OCI-LY1 (cell line): ENCODE measurements around the gene RPL9.
"Not testable (repeated sequence)": the region's sequence is repeated elsewhere in the genome, so short reads cannot be mapped to it uniquely, and the experiment has no call there.

Source experiments
- H2AFZ ChIP-seq: fragments of 200-600 bp; sonication (generic), shearing (Covaris generic); 2 replicates; pipeline ENCODE4 v1.6.0; 2014; ENCODE audit warnings: antibody characterized with exemption, mild to moderate bottlenecking, low read length
- H3F3A ChIP-seq: fragments of 200-600 bp; sonication (generic), shearing (Covaris generic); 2 replicates; pipeline ENCODE4 v1.6.0; 2014; ENCODE audit warnings: mild to moderate bottlenecking, antibody characterized with exemption, low read length, moderate library complexity; ENCODE audit not compliant: insufficient read depth
- H3K27ac ChIP-seq: fragments of 200-600 bp; sonication (generic); 2 replicates; pipeline ENCODE4 v1.5.1; 2014; ENCODE audit warnings: low read length, mixed run types, mild to moderate bottlenecking, low read depth; ENCODE audit not compliant: poor library complexity, severe bottlenecking
- H3K27me3 ChIP-seq: fragments of 200-600 bp; sonication (generic); 2 replicates; pipeline ENCODE4 v1.6.0; 2014; ENCODE audit warnings: antibody characterized with exemption, mild to moderate bottlenecking, low read length, moderate library complexity; ENCODE audit not compliant: insufficient read depth
- H3K36me3 ChIP-seq: fragments of 200-600 bp; sonication (generic); 2 replicates; pipeline ENCODE4 v1.6.1; 2014; ENCODE audit warnings: mild to moderate bottlenecking, antibody characterized with exemption, low read length, moderate library complexity, mixed read lengths; ENCODE audit not compliant: insufficient read depth
- H3K4me1 ChIP-seq: fragments of 200-600 bp; sonication (generic); 2 replicates; pipeline ENCODE4 v1.5.1; 2014; ENCODE audit warnings: mild to moderate bottlenecking, low read length, moderate library complexity; ENCODE audit not compliant: insufficient read depth, severe bottlenecking
- H3K4me2 ChIP-seq: fragments of 200-600 bp; sonication (generic), shearing (Covaris generic); 2 replicates; pipeline ENCODE4 v1.6.1; 2014; ENCODE audit warnings: low read length
- H3K4me3 ChIP-seq: fragments of 200-600 bp; sonication (generic); 2 replicates; pipeline ENCODE4 v1.5.1; 2014; ENCODE audit warnings: low read length, low read depth, mild to moderate bottlenecking, mixed read lengths; ENCODE audit not compliant: poor library complexity, severe bottlenecking
- H3K79me2 ChIP-seq: fragments of 200-600 bp; shearing (Covaris generic); 2 replicates; pipeline ENCODE4 v1.6.1; 2016; ENCODE audit warnings: mixed run types, low read length, mixed read lengths; ENCODE audit not compliant: insufficient read depth
- H3K9ac ChIP-seq: fragments of 200-600 bp; sonication (generic), shearing (Covaris generic); 2 replicates; pipeline ENCODE4 v1.6.1; 2014; ENCODE audit warnings: mild to moderate bottlenecking, low read length, mixed read lengths
- H3K9me2 ChIP-seq: fragments of 200-600 bp; sonication (generic), shearing (Covaris generic); 2 replicates; pipeline ENCODE4 v1.6.1; 2014; ENCODE audit warnings: low read depth, mild to moderate bottlenecking, low read length, mixed read lengths
- H3K9me3 ChIP-seq: fragments of 200-600 bp; shearing (Covaris generic); 2 replicates; pipeline ENCODE4 v1.6.1; 2014; ENCODE audit warnings: low read length, mixed read lengths
- H4K20me1 ChIP-seq: fragments of 200-600 bp; sonication (generic), shearing (Covaris generic); 2 replicates; pipeline ENCODE4 v1.6.0; 2016; ENCODE audit warnings: mild to moderate bottlenecking, low read length; ENCODE audit not compliant: insufficient read depth
- EZH2 ChIP-seq: fragments of 200-600 bp; sonication (generic), shearing (Covaris generic); IDR thresholded peaks from 2 replicates; pipeline ENCODE4 v1.8.0; 2017; ENCODE audit warnings: borderline replicate concordance, mixed run types, mild to moderate bottlenecking, antibody characterized with exemption, low read length, moderate library complexity, mixed read lengths
- TF ChIP-seq, protein P1 (sequence below): fragments of 200-600 bp; sonication (generic), shearing (Covaris generic); IDR thresholded peaks from 2 replicates; pipeline ENCODE4 v1.5.1; 2017; ENCODE audit warnings: mild to moderate bottlenecking, antibody characterized with exemption, low read length, moderate library complexity, mixed read lengths

Gene RPL9

DNA sequence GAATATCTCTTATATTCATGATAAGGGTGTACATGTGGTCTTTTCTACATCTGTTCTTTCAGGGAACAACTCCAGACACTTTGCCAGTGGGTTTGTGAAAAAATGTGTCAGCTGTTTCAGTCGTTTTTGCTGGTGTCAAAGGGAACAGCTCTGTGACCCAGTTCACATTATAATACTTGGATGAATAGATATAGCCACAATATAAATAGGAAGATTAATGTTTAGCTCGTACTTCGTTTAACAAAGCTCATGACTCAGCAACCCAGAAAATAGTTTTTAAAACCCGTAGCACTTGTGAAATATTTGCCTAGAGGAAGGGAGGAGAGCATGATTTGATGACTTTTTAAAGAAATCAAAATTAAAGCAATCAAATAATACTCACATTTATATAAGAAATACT, 8.0 kb upstream of the RPL9 start:
- Histone ChIP-seq H3K4me1 (peaks cover 11% of the 10 kb centered on the region), H4K20me1 (no peaks in the 10 kb centered on the region), H3K9me2 (no peaks in the 10 kb centered on the region), H3K27ac (no peak overlapping the region), H3K4me3 (no peak overlapping the region), H3K36me3 (peaks cover 51% of the 10 kb centered on the region), H3K79me2 (no peaks in the 10 kb centered on the region), H3F3A (no peaks in the 10 kb centered on the region), H3K9me3 (no peaks in the 10 kb centered on the region), H2AFZ (no peak overlapping the region), H3K4me2 (no peak overlapping the region), H3K9ac (no peak overlapping the region), H3K27me3 (no peaks in the 10 kb centered on the region)
- TF ChIP-seq, protein P1, sequence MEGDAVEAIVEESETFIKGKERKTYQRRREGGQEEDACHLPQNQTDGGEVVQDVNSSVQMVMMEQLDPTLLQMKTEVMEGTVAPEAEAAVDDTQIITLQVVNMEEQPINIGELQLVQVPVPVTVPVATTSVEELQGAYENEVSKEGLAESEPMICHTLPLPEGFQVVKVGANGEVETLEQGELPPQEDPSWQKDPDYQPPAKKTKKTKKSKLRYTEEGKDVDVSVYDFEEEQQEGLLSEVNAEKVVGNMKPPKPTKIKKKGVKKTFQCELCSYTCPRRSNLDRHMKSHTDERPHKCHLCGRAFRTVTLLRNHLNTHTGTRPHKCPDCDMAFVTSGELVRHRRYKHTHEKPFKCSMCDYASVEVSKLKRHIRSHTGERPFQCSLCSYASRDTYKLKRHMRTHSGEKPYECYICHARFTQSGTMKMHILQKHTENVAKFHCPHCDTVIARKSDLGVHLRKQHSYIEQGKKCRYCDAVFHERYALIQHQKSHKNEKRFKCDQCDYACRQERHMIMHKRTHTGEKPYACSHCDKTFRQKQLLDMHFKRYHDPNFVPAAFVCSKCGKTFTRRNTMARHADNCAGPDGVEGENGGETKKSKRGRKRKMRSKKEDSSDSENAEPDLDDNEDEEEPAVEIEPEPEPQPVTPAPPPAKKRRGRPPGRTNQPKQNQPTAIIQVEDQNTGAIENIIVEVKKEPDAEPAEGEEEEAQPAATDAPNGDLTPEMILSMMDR = no peak
- no peak for TF ChIP-seq EZH2

DNA sequence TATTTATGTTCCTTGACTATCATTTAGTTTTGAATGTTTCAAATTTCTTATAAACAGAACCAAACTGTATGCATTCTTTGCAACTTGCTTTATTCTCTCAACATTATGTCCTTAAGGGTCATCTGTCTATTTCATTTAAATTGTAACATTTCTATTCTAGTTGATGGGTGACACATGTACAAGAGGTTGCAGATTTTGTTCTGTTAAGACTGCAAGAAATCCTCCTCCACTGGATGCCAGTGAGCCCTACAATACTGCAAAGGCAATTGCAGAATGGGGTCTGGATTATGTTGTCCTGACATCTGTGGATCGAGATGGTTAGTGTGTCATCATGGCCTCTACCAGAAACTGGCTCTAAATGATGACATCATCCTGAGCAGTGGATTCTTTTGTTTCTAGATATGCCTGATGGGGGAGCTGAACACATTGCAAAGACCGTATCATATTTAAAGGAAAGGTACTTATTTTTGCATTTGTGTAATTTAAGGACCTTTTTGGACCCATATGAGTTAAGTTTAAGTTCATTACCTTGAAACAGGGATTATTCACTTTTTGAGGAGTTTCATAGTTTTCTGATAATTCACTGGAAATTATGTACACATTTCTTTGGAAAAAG, 6.3 kb upstream of the RPL9 start:
- Histone ChIP-seq H3K4me3 (no peak overlapping the region), H3K36me3 (peaks cover 50% of the 10 kb centered on the region), H3K9me2 (no peaks in the 10 kb centered on the region), H4K20me1 (no peaks in the 10 kb centered on the region), H3K9me3 (no peaks in the 10 kb centered on the region), H3F3A (no peaks in the 10 kb centered on the region), H3K4me2 (no peak overlapping the region), H2AFZ (no peak overlapping the region), H3K27ac (no peak overlapping the region), H3K79me2 (no peaks in the 10 kb centered on the region), H3K9ac (peak overlapping the region; percentile 18; the same call in 1 of the 2 replicates), H3K27me3 (no peaks in the 10 kb centered on the region), H3K4me1 (peaks cover 13% of the 10 kb centered on the region)
- no peak for TF ChIP-seq EZH2
- TF ChIP-seq, protein P1 = peak; percentile 31; the same call in 1 of the 2 replicates

DNA sequence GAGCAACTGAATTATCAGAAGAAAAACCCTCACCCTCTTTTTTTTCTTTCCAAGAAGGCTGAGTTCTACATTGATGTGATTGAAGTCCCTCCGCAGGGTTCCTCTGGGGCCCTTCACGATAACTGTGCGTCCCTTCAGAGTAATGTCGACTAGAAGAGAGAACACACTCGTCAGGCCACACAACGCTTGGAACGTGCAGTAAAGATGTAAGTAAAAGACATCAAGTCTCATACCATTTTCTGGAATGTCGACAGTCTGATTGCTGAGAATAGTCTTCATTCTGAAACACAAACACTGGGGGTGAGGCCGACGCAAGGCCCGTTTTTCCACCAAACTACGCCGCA, 589 bp downstream of the RPL9 start:
- Histone ChIP-seq H3K27ac (peak overlapping the region; percentile 81), H3K4me3 (peak overlapping the region; percentile 90), H3K9ac (peak overlapping the region; percentile 92), H3K4me2 (peak overlapping the region; percentile 98), H3K79me2 (peaks cover 22% of the 10 kb centered on the region), H3K4me1 (peaks cover 30% of the 10 kb centered on the region), H3K36me3 (peaks cover 67% of the 10 kb centered on the region)
- not testable (repeated sequence) for H3K9me3 ChIP-seq, H2AFZ ChIP-seq, H3K27me3 ChIP-seq, H3F3A ChIP-seq, H4K20me1 ChIP-seq, H3K9me2 ChIP-seq
